ENCODE results near the gene MACROD2.
A peak's percentile ranks its signal among the peaks of the same experiment; 100 is the strongest.

Gene MACROD2

GRCh38 chr20:15917283-15917682 lies 1922.0 kb downstream of the MACROD2 start:
- DNase-seq (ENCODE audit: low spot score): no peak

- no peak for DNase-seq (ENCODE audit: low spot score)
Measured at GRCh38 chr20:15918631-15919030, 1923.3 kb downstream of the MACROD2 start.

- DNase-seq (ENCODE audit: low spot score): no peak
Measured at GRCh38 chr20:15919118-15919517, 1923.8 kb downstream of the MACROD2 start.

GRCh38 chr20:15921930-15922329 lies 1926.6 kb downstream of the MACROD2 start:
- DNase-seq (ENCODE audit: low spot score): no peak

GRCh38 chr20:15922556-15922955 lies 1927.2 kb downstream of the MACROD2 start:
- DNase-seq (ENCODE audit: low spot score): peak; percentile 24

GRCh38 chr20:15923030-15923776 lies 1927.9 kb downstream of the MACROD2 start:
- no peak for DNase-seq (ENCODE audit: low spot score)

GRCh38 chr20:15924556-15924955 lies 1929.2 kb downstream of the MACROD2 start:
- no peak for DNase-seq (ENCODE audit: low spot score)

GRCh38 chr20:15925376-15925775 lies 1930.1 kb downstream of the MACROD2 start:
- no peak for DNase-seq (ENCODE audit: low spot score)

GRCh38 chr20:15927893-15928650 lies 1932.8 kb downstream of the MACROD2 start:
- no peak for DNase-seq (ENCODE audit: low spot score)

GRCh38 chr20:15928946-15929345 lies 1933.6 kb downstream of the MACROD2 start:
- DNase-seq (ENCODE audit: low spot score): no peak

- no peak for DNase-seq (ENCODE audit: low spot score)
Measured at GRCh38 chr20:15930311-15931305, 1935.3 kb downstream of the MACROD2 start.

- no peak for DNase-seq (ENCODE audit: low spot score)
Measured at GRCh38 chr20:15931897-15932296, 1936.6 kb downstream of the MACROD2 start.

GRCh38 chr20:15937179-15937578 lies 1941.9 kb downstream of the MACROD2 start:
- peak; percentile 30 for DNase-seq (ENCODE audit: low spot score)

GRCh38 chr20:15938847-15939246 lies 1943.5 kb downstream of the MACROD2 start:
- DNase-seq (ENCODE audit: low spot score): no peak

- no peak for DNase-seq (ENCODE audit: low spot score)
Measured at GRCh38 chr20:15940127-15940526, 1944.8 kb downstream of the MACROD2 start.

GRCh38 chr20:15942130-15942529 lies 1946.8 kb downstream of the MACROD2 start:
- DNase-seq (ENCODE audit: low spot score): no peak

GRCh38 chr20:15945289-15945688 lies 1950.0 kb downstream of the MACROD2 start:
- no peak for DNase-seq (ENCODE audit: low spot score)

- no peak for DNase-seq (ENCODE audit: low spot score)
Measured at GRCh38 chr20:15949391-15949790, 1954.1 kb downstream of the MACROD2 start.

GRCh38 chr20:15951658-15952057 lies 1956.3 kb downstream of the MACROD2 start:
- no peak for DNase-seq (ENCODE audit: low spot score)

GRCh38 chr20:15958142-15958541 lies 1962.8 kb downstream of the MACROD2 start:
- DNase-seq (ENCODE audit: low spot score): no peak

GRCh38 chr20:15965165-15965564 lies 1969.8 kb downstream of the MACROD2 start:
- no peak for DNase-seq (ENCODE audit: low spot score)

- DNase-seq (ENCODE audit: low spot score): no peak
Measured at GRCh38 chr20:15967334-15967733, 1972.0 kb downstream of the MACROD2 start.

Data from germinal center (tissue), 1 donor.